Activated T-cell treated with anti-CD3 and anti-CD28 coated beads for 4 hours (primary cell): Measurements from ENCODE around the gene HYAL3.
"Not testable (repeated sequence)": the region's sequence is repeated elsewhere in the genome, so short reads cannot be mapped to it uniquely, and the experiment has no call there.

Experiments used
- DNase-seq: peaks from one replicate; pipeline ENCODE4 v3.0.0-alpha.2; 2020

Gene HYAL3

GRCh38 chr3:50254577-50255250 is 44.5 kb downstream of the HYAL3 start:
- DNase-seq, result no peak

GRCh38 chr3:50251220-50251619 is 48.0 kb downstream of the HYAL3 start:
- no peak for DNase-seq

- no peak for DNase-seq
Observed at GRCh38 chr3:50250514-50250913, 48.7 kb downstream of the HYAL3 start.

GRCh38 chr3:50249457-50249856 is 49.7 kb downstream of the HYAL3 start:
- DNase-seq, result no peak

GRCh38 chr3:50248387-50248786 is 50.8 kb downstream of the HYAL3 start:
- no peak for DNase-seq

- DNase-seq, result peak; percentile 74
Observed at GRCh38 chr3:50246517-50246954, 52.7 kb downstream of the HYAL3 start.

GRCh38 chr3:50245831-50246516 is 53.2 kb downstream of the HYAL3 start:
- DNase-seq, result peak; percentile 98

- no peak for DNase-seq
Observed at GRCh38 chr3:50245251-50245745, 53.9 kb downstream of the HYAL3 start.

GRCh38 chr3:50244813-50245212 is 54.4 kb downstream of the HYAL3 start:
- DNase-seq, result not testable (repeated sequence)

- DNase-seq, result no peak
Observed at GRCh38 chr3:50243543-50243895, 55.7 kb downstream of the HYAL3 start.

- no peak for DNase-seq
Observed at GRCh38 chr3:50242851-50243542, 56.2 kb downstream of the HYAL3 start.
